GM21423 (cell line): ENCODE data around the gene ZBTB24.

ENCODE experiments used
- ATAC-seq: cut with Tn5 transposase; IDR thresholded peaks from one replicate; pipeline ENCODE4 v1.9.1; 2021; ENCODE audit warnings: mild to moderate bottlenecking, moderate library complexity; ENCODE audit not compliant: unreplicated experiment

ZBTB24 gene

DNA sequence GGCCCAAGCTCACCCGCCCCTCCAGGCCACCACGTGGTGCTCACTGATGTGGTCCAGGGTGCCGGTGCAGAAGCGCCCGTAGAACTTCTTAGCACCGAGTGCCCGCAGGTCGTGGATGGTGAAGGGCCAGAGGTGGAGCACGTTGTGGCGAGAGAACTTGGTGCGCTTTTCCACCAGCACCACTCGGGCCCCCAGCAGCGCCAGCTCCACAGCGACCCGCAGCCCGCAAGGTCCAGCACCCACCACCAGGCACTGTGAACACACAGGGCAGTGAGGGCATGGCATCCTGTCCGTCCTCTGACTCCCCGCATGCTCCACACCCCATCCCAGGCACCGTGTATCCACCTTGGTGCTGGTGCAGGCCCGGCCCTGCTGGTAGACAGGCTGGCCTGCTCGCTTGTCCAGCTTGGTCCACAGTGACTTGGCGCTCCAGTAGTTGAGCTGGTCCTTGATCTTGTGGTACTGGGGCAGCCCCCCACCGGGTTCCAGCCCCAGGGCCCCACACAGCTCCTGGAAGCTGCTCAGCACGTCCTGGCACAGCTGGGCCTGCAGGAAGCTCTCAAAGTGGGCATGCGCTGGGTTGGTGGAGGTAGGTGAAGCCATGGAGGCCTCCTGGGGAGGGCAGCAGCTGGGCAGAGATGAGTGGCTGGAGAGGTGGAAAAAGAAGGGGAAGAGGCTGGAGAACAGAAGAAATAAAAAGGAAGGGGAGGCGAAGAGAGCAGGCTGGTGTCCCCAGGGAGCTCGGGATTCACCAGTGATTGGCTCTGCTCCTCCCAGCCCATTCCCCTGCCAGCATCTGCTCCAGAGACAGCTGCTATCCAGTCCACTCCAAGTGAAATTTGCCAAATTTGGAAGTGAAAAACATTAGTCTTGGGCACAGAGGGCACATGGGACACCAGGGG, 29.2 kb downstream of the ZBTB24 start:
- ATAC-seq = no peak

DNA sequence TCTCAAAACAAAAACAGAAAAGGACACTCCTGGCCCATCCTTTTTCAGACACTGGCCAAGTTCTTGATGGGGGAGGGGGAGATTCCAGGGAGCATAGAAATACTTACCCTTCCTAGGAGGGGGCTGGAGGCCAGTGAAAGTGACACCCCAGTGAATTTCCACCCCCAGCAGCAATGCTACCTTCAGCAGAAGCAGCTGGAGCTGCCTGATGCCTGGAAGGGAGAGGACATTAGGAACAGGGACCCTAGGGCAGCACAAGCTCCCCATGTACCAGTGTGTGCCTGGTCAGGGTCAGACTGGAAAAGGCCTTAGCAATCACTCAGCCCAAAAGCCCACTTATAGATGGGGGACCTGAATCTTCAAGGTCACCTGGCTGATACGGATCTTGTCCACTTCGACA, 29.9 kb downstream of the ZBTB24 start:
- no peak for ATAC-seq

- no peak for ATAC-seq
Measured at GRCh38 chr6:109452181-109452580, 30.8 kb downstream of the ZBTB24 start.

DNA sequence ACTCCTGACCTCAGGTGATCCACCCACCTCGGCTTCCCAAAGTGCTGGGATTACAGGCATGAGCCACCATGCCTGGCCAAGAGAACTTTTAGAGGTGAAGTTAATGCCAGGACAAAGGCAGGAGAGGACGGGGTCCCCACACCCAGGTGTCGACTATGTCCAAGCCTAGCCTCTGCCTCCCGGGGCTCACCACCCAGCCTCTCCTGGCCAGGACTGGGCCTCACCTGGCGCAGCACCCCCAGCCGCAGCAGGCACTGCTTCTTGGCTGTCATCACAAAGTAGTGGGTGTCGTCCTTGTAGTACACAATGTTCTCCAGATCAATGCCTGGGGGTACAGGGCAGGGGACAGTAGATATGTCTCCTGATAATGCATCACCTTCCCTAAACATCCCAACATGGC, 31.6 kb downstream of the ZBTB24 start:
- no peak for ATAC-seq

DNA sequence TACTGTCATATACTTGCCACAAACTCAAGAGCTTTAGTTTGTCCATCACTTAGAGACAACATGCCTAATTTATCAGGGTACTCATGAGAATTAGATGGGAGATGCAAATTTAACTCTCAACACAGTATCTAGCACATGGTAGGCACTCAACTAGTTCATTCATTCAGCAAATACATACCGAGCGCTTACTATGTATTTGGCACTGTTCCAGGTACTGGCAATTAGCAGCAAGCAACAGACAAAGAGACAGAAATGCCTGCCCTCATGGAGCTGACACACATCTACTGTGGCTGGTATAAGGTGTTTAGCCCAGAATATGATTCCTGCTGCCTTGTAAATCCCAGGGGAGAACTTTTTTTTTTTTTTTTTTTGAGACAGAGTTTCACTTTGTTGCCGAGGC, 32.2 kb downstream of the ZBTB24 start:
- no peak for ATAC-seq

- ATAC-seq = peak; percentile 32
Measured at GRCh38 chr6:109449795-109450673, 33.0 kb downstream of the ZBTB24 start.

GRCh38 chr6:109449064-109449794, 33.8 kb downstream of the ZBTB24 start:
- ATAC-seq = no peak

- ATAC-seq = no peak
Measured at GRCh38 chr6:109448615-109449014, 34.4 kb downstream of the ZBTB24 start.

DNA sequence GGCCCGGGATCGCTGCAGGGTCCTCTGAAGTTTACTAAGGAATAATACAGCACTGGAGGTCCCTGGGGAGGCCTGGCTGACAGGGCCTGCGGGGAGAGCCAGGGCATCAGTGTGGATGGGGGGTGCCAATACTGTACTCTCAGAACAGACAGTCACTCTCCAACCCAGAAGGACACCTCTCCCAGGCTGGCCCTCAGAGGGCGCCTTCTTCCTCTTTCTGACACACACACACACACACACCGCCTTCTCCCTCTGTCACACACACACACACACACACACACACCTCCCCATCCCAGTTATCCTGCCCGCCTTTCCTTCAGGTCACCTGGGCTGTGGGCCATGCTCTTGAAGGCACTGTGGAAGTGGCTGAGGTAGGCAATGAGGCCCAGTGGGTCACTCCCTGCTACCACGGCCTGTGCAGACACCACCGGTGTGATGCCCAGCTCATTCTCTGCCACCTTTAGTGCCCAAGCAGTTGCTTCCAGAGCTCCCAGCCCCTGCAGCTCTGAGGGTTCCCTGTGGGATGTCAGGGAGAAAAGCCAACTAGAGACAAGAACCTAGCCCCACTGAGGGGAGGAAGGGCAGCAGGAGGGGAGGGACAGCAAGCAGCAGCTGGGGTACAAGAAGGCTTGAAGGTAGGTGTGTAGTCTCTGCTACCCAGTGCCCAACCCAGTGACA, 35.0 kb downstream of the ZBTB24 start:
- no peak for ATAC-seq

GRCh38 chr6:109447087-109447486, 35.9 kb downstream of the ZBTB24 start:
- ATAC-seq = no peak

GRCh38 chr6:109446541-109446940, 36.5 kb downstream of the ZBTB24 start:
- ATAC-seq = no peak

DNA sequence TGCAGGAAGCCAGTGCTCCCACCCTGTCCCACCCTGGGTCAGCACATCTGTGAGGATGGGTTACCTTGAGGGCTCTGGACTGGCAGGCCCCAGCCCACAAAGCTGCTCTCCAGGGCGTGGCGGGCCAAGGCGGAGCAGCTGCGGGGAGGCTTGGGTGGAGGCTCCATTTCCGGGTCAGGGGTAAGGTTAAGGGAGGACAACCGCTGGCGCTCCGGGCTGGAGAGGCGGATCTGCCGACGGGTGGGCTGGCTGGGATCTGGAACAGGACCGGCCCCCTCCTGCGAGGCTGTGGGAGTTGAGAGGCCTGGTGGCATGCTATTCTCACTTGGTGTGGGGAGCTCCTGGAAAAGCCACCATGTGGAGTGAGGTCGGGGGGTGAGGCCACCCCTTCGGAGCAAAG, 36.9 kb downstream of the ZBTB24 start:
- ATAC-seq = no peak

DNA sequence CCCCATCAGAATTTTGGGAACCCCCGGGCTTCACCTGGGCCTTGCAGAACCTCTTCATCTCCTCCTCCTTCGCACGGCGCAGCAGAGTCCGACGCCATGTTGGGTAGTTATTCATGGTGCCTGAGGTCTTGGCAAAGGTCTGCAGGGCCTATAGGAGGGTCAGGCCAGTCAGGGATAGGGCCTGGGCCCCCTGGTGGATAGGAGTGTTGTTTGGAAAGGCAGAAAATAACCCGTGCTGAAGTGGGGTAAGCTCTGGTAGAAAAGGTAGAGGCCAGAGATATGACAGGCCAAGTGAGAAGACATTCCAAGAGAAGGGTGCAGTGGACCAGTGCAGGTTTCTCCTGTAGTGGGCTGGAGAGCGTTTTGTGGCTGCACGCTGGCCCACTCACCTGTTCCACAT, 37.6 kb downstream of the ZBTB24 start:
- no peak for ATAC-seq

DNA sequence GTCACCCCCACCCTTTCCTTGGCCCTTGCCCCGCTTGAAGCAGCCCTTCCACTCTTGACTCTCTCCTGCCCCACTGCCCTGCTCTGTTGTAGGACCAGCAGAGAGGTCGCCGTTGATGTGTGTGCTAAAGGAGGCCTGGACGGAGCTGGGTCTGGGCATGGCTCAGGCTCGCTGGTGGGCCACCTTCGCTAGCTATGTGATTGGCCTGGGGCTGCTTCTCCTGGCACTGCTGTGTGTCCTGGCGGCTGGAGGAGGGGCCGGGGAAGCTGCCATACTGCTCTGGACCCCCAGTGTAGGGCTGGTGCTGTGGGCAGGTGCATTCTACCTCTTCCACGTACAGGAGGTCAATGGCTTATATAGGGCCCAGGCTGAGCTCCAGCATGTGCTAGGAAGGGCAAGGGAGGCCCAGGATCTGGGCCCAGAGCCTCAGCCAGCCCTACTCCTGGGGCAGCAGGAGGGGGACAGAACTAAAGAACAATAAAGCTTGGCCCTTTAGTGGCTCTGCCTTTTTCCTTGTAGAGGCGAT, 39.5 kb downstream of the ZBTB24 start:
- ATAC-seq = no peak

GRCh38 chr6:109442393-109442924, 40.6 kb downstream of the ZBTB24 start:
- no peak for ATAC-seq

DNA sequence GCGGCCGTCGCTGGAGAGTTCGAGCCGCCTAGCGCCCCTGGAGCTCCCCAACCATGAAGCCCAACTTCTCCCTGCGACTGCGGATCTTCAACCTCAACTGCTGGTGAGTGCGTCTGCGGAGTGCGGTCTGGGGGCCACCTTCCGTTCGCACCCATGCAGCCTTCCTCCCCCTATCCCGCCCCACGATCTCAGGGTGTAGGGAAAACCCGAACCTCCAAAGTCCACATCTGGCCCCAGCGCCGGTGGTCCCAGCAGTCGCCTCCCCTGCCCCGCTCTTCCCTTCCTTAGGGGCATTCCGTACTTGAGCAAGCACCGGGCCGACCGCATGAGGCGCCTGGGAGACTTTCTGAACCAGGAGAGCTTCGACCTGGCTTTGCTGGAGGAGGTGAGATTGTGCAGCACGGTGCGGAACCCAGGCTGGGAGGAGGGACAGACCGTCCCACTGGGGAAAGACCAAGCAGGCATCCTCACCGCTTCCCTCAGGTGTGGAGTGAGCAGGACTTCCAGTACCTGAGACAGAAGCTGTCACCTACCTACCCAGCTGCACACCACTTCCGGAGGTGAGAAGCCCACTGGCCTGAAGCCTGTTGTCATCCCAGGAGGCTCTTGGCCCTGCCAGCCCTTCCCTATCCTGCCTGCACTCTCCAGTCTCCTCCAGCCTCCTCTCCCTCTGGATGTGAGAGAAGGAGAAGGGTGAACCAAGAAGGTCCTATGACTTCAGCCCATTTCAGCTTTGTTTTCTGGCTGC, 41.8 kb downstream of the ZBTB24 start:
- ATAC-seq = peak; percentile 8

GRCh38 chr6:109440331-109441068, 42.5 kb downstream of the ZBTB24 start, which contains the start of the genes PPIL6 and SMPD2:
Gene PPIL6, minus strand, starts transcription at chr6:109440628. Its CDS starts 38 bp downstream, at chr6:109440590.
Gene SMPD2, plus strand, starts transcription at chr6:109440724. Its CDS starts 398 bp downstream, at chr6:109441122.
- ATAC-seq = peak; percentile 89

DNA sequence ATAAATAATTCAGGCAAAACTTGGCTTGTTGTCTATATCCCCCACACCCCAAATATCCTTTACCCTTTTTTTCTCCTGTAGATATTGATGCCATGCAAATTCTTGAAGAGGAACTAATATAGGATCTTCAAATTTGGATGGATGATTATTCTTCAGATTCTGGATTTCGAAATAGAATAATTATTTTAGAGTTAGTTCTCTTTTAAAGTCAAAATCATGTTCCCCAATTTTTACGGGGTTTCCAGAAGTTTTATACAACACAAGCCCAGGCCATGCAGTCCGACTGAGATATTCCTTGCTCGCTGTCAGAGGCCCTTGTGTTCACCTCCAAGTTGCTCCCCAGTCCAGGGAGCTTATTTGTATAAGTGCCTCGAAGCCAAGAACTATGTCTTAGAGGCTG, 47.0 kb downstream of the ZBTB24 start:
- no peak for ATAC-seq
